ENCODE results near the gene TNFAIP2.
"Not testable (repeated sequence)": the region's sequence is repeated elsewhere in the genome, so short reads cannot be mapped to it uniquely, and the experiment has no call there.

TNFAIP2 gene

GRCh38 chr14:103108749-103109207 lies 14.5 kb upstream of the TNFAIP2 start:
- H3K9me3 ChIP-seq, result no peaks in the 10 kb centered on the region
- H3K27me3 ChIP-seq (ENCODE audit: low read depth), result peaks cover 11% of the 10 kb centered on the region
- no peak for DNase-seq (ENCODE audit: low spot score in 2 of 2)
- H3K4me3 ChIP-seq, result no peak overlapping the region
- H3K4me1 ChIP-seq, result no peaks in the 10 kb centered on the region
- H3K36me3 ChIP-seq (replicated peaks), result no peaks in the 10 kb centered on the region
- in situ Hi-C loops (cut with MboI; ENCODE audit: low sequenced_read_pairs), result loop anchor here (5.0 kb wide), 1 partner anchor 184 kb away; no protein-coding TSS in a partner anchor

- no peak for DNase-seq (ENCODE audit: low spot score in 2 of 2)
- in situ Hi-C loops (cut with MboI; ENCODE audit: low sequenced_read_pairs), result loop anchor here (5.0 kb wide), 1 partner anchor 183 kb away; no protein-coding TSS in a partner anchor
- Histone ChIP-seq H3K27me3 (ENCODE audit: low read depth) (peaks cover under 1% of the 10 kb centered on the region), H3K4me3 (no peak overlapping the region), H3K4me1 (no peaks in the 10 kb centered on the region), H3K36me3 (replicated peaks) (no peaks in the 10 kb centered on the region), H3K9me3 (no peaks in the 10 kb centered on the region)
Observed at GRCh38 chr14:103109535-103110441, 13.5 kb upstream of the TNFAIP2 start.

- no peak overlapping the region for H3K4me3 ChIP-seq
- no peaks in the 10 kb centered on the region for H3K36me3 ChIP-seq (replicated peaks)
- no peaks in the 10 kb centered on the region for H3K9me3 ChIP-seq
- H3K4me1 ChIP-seq, result no peaks in the 10 kb centered on the region
- H3K27me3 ChIP-seq (ENCODE audit: low read depth), result no peaks in the 10 kb centered on the region
- in situ Hi-C loops (cut with MboI; ENCODE audit: low sequenced_read_pairs), result no loop called here
- DNase-seq (ENCODE audit: low spot score in 2 of 2), result no peak
Observed at GRCh38 chr14:103110681-103111231, 12.5 kb upstream of the TNFAIP2 start.

- no peak overlapping the region for H3K4me3 ChIP-seq
- no peaks in the 10 kb centered on the region for H3K27me3 ChIP-seq (ENCODE audit: low read depth)
- no peaks in the 10 kb centered on the region for H3K4me1 ChIP-seq
- H3K36me3 ChIP-seq (replicated peaks), result no peaks in the 10 kb centered on the region
- no peaks in the 10 kb centered on the region for H3K9me3 ChIP-seq
- DNase-seq (ENCODE audit: low spot score in 2 of 2), result no peak
- in situ Hi-C loops (cut with MboI; ENCODE audit: low sequenced_read_pairs), result no loop called here
Observed at GRCh38 chr14:103111232-103111868, 11.9 kb upstream of the TNFAIP2 start.

GRCh38 chr14:103112400-103113243 lies 10.6 kb upstream of the TNFAIP2 start:
- no peaks in the 10 kb centered on the region for H3K36me3 ChIP-seq (replicated peaks)
- no peaks in the 10 kb centered on the region for H3K9me3 ChIP-seq
- DNase-seq (ENCODE audit: low spot score in 2 of 2), result no peak
- no peak overlapping the region for H3K4me3 ChIP-seq
- no peaks in the 10 kb centered on the region for H3K4me1 ChIP-seq
- in situ Hi-C loops (cut with MboI; ENCODE audit: low sequenced_read_pairs), result no loop called here
- no peaks in the 10 kb centered on the region for H3K27me3 ChIP-seq (ENCODE audit: low read depth)

GRCh38 chr14:103113303-103113702 lies 10.0 kb upstream of the TNFAIP2 start:
- no peaks in the 10 kb centered on the region for H3K36me3 ChIP-seq (replicated peaks)
- DNase-seq (ENCODE audit: low spot score in 2 of 2), result no peak
- in situ Hi-C loops (cut with MboI; ENCODE audit: low sequenced_read_pairs), result no loop called here
- H3K27me3 ChIP-seq (ENCODE audit: low read depth), result no peaks in the 10 kb centered on the region
- no peak overlapping the region for H3K4me3 ChIP-seq
- H3K4me1 ChIP-seq, result no peaks in the 10 kb centered on the region
- H3K9me3 ChIP-seq, result no peaks in the 10 kb centered on the region

GRCh38 chr14:103113774-103114173 lies 9.5 kb upstream of the TNFAIP2 start:
- no peaks in the 10 kb centered on the region for H3K36me3 ChIP-seq (replicated peaks)
- no peaks in the 10 kb centered on the region for H3K4me1 ChIP-seq
- no peak overlapping the region for H3K4me3 ChIP-seq
- H3K9me3 ChIP-seq, result no peaks in the 10 kb centered on the region
- no peaks in the 10 kb centered on the region for H3K27me3 ChIP-seq (ENCODE audit: low read depth)
- in situ Hi-C loops (cut with MboI; ENCODE audit: low sequenced_read_pairs), result no loop called here
- DNase-seq (ENCODE audit: low spot score in 2 of 2), result no peak

GRCh38 chr14:103115086-103115679 lies 8.1 kb upstream of the TNFAIP2 start:
- in situ Hi-C loops (cut with MboI; ENCODE audit: low sequenced_read_pairs); H3K27me3 ChIP-seq (ENCODE audit: low read depth); H3K4me1 ChIP-seq; H3K9me3 ChIP-seq; H3K36me3 ChIP-seq (replicated peaks); H3K4me3 ChIP-seq; DNase-seq (ENCODE audit: low spot score in 2 of 2): not testable (repeated sequence)

- Histone ChIP-seq H3K4me1 (no peaks in the 10 kb centered on the region), H3K9me3 (no peaks in the 10 kb centered on the region), H3K27me3 (ENCODE audit: low read depth) (no peaks in the 10 kb centered on the region), H3K4me3 (no peak overlapping the region), H3K36me3 (replicated peaks) (no peaks in the 10 kb centered on the region)
- DNase-seq (ENCODE audit: low spot score in 2 of 2), result no peak
- in situ Hi-C loops (cut with MboI; ENCODE audit: low sequenced_read_pairs), result no loop called here
Observed at GRCh38 chr14:103115845-103116572, 7.3 kb upstream of the TNFAIP2 start.

- in situ Hi-C loops (cut with MboI; ENCODE audit: low sequenced_read_pairs), result no loop called here
- H3K4me3 ChIP-seq, result no peak overlapping the region
- H3K9me3 ChIP-seq, result no peaks in the 10 kb centered on the region
- no peaks in the 10 kb centered on the region for H3K36me3 ChIP-seq (replicated peaks)
- H3K27me3 ChIP-seq (ENCODE audit: low read depth), result no peaks in the 10 kb centered on the region
- H3K4me1 ChIP-seq, result no peaks in the 10 kb centered on the region
- DNase-seq (ENCODE audit: low spot score in 2 of 2), result no peak
Observed at GRCh38 chr14:103116636-103117035, 6.6 kb upstream of the TNFAIP2 start.

- H3K36me3 ChIP-seq (replicated peaks); H3K27me3 ChIP-seq (ENCODE audit: low read depth); H3K4me3 ChIP-seq; DNase-seq (ENCODE audit: low spot score in 2 of 2); in situ Hi-C loops (cut with MboI; ENCODE audit: low sequenced_read_pairs); H3K9me3 ChIP-seq; H3K4me1 ChIP-seq: not testable (repeated sequence)
Observed at GRCh38 chr14:103117499-103117898, 5.8 kb upstream of the TNFAIP2 start.

GRCh38 chr14:103118018-103118662 lies 5.1 kb upstream of the TNFAIP2 start:
- DNase-seq (ENCODE audit: low spot score in 2 of 2), result no peak
- Histone ChIP-seq H3K4me1 (peaks cover 9% of the 10 kb centered on the region), H3K36me3 (replicated peaks) (no peaks in the 10 kb centered on the region), H3K4me3 (no peak overlapping the region), H3K9me3 (no peaks in the 10 kb centered on the region), H3K27me3 (ENCODE audit: low read depth) (no peaks in the 10 kb centered on the region)
- in situ Hi-C loops (cut with MboI; ENCODE audit: low sequenced_read_pairs), result no loop called here

Measured in HAP-1 (cell line).